Measurements from ENCODE around the gene TSPEAR.

The TSPEAR gene

GRCh38 chr21:44521928-44522752, 189.2 kb downstream of the TSPEAR start:
- TF ChIP-seq ZNF274 (IDR thresholded peaks at IDR 0.05; ENCODE audit: low read depth, low read length): no peak
- no peak overlapping the region for H3K4me3 ChIP-seq (ENCODE audit: low read length)

- TF ChIP-seq ZNF274 (IDR thresholded peaks at IDR 0.05; ENCODE audit: low read depth, low read length): no peak
Measured at GRCh38 chr21:44521301-44521927, 190.0 kb downstream of the TSPEAR start.

GRCh38 chr21:44520326-44521300, 190.8 kb downstream of the TSPEAR start:
- TF ChIP-seq ZNF274 (IDR thresholded peaks at IDR 0.05; ENCODE audit: low read depth, low read length): no peak
- H3K4me3 ChIP-seq (ENCODE audit: low read length): no peak overlapping the region

More at GRCh38 chr21:44521301-44521927, 190.0 kb downstream of the TSPEAR start:
- H3K4me3 ChIP-seq (ENCODE audit: low read length): no peak overlapping the region

- H3K4me3 ChIP-seq (ENCODE audit: low read length): no peak overlapping the region
- no peak for TF ChIP-seq ZNF274 (IDR thresholded peaks at IDR 0.05; ENCODE audit: low read depth, low read length)
Measured at GRCh38 chr21:44519346-44520325, 191.7 kb downstream of the TSPEAR start.

- H3K4me3 ChIP-seq (ENCODE audit: low read length): no peak overlapping the region
- TF ChIP-seq ZNF274 (IDR thresholded peaks at IDR 0.05; ENCODE audit: low read depth, low read length): no peak
Measured at GRCh38 chr21:44518686-44519085, 192.7 kb downstream of the TSPEAR start.

- no peak overlapping the region for H3K4me3 ChIP-seq (ENCODE audit: low read length)
- TF ChIP-seq ZNF274 (IDR thresholded peaks at IDR 0.05; ENCODE audit: low read depth, low read length): no peak
Measured at GRCh38 chr21:44517175-44517899, 194.0 kb downstream of the TSPEAR start.

GRCh38 chr21:44516828-44517174, 194.6 kb downstream of the TSPEAR start:
- H3K4me3 ChIP-seq (ENCODE audit: low read length): no peak overlapping the region
- TF ChIP-seq ZNF274 (IDR thresholded peaks at IDR 0.05; ENCODE audit: low read depth, low read length): no peak

GRCh38 chr21:44516342-44516741, 195.0 kb downstream of the TSPEAR start:
- no peak for TF ChIP-seq ZNF274 (IDR thresholded peaks at IDR 0.05; ENCODE audit: low read depth, low read length)
- no peak overlapping the region for H3K4me3 ChIP-seq (ENCODE audit: low read length)

GRCh38 chr21:44515359-44516165, 195.8 kb downstream of the TSPEAR start:
- TF ChIP-seq ZNF274 (IDR thresholded peaks at IDR 0.05; ENCODE audit: low read depth, low read length): no peak

GRCh38 chr21:44514746-44515358, 196.5 kb downstream of the TSPEAR start:
- no peak for TF ChIP-seq ZNF274 (IDR thresholded peaks at IDR 0.05; ENCODE audit: low read depth, low read length)
- H3K4me3 ChIP-seq (ENCODE audit: low read length): no peak overlapping the region

More at GRCh38 chr21:44515359-44516165, 195.8 kb downstream of the TSPEAR start:
- H3K4me3 ChIP-seq (ENCODE audit: low read length): no peak overlapping the region

- no peak overlapping the region for H3K4me3 ChIP-seq (ENCODE audit: low read length)
- no peak for TF ChIP-seq ZNF274 (IDR thresholded peaks at IDR 0.05; ENCODE audit: low read depth, low read length)
Measured at GRCh38 chr21:44514218-44514520, 197.2 kb downstream of the TSPEAR start.
